GM19324 (cell line): Measurements from ENCODE around the gene HOGA1.
A peak's percentile ranks its signal among the peaks of the same experiment; 100 is the strongest.
"Not testable (repeated sequence)": the region's sequence is repeated elsewhere in the genome, so short reads cannot be mapped to it uniquely, and the experiment has no call there.

Experiments
- ATAC-seq: cut with Tn5 transposase; IDR thresholded peaks from one replicate; pipeline ENCODE4 v1.9.1; 2021; ENCODE audit warnings: mild to moderate bottlenecking, moderate library complexity; ENCODE audit not compliant: unreplicated experiment, low FRiP score

The HOGA1 gene

DNA sequence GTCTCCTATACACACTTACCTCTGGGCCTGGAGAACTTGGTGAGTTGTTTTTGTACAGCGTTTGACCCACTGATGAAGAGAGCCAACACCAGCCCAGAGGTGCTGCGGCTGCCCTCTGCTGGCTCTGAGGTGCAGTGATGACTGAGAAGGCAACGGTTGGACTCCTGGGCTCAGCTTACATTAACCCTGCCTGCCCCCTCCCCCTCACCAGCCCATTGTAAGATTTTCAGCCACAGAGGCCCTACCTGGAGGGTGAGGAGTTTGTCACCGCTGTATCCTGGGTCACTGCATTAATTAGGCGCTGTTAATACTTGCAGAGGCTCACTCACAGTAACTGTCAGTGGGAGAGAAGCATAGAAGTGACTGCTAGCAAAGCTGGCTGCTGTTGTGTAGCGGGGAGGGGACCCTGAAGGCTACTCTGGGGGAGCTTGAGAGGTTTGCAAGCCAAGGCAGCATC lies 30.6 kb upstream of the HOGA1 start:
- peak; percentile 79 for ATAC-seq

DNA sequence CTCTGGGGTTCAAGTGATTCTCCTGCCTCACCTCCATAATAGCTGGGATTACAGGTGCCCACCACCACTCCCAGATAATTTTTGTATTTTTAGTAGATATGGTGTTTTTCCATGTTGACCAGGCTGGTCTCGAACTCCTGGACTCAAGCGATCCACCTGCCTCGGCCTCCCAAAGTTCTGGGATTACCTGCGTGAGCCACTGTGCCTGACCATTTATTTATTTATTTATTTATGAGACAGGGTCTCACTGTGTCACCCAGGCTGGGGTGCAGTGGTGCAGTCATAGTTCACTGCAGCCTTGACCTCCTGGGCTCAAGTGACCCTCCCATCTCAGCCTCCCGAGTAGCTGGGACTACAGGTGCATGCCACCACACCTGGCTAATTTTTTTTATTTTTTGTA lies 29.9 kb upstream of the HOGA1 start:
- not testable (repeated sequence) for ATAC-seq

DNA sequence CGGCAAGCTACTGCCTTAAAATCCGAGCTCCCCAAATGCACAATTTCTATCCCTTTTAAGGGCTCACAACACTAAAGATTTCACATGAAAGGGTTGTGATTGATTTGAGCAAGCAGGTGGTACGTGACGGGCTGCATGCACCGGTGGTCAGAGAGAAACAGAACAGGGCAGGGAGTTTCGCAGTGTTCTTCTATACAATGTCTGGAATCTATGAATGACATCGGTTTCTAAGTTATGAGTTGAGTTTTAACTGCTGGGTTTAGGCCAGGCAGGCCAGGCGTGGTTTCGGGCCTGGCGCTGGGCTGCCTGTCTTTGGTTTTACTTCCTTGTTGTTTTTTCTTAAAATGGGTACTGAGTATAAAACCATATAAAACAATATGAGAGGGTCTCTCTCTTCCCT lies 28.6 kb upstream of the HOGA1 start:
- not testable (repeated sequence) for ATAC-seq

DNA sequence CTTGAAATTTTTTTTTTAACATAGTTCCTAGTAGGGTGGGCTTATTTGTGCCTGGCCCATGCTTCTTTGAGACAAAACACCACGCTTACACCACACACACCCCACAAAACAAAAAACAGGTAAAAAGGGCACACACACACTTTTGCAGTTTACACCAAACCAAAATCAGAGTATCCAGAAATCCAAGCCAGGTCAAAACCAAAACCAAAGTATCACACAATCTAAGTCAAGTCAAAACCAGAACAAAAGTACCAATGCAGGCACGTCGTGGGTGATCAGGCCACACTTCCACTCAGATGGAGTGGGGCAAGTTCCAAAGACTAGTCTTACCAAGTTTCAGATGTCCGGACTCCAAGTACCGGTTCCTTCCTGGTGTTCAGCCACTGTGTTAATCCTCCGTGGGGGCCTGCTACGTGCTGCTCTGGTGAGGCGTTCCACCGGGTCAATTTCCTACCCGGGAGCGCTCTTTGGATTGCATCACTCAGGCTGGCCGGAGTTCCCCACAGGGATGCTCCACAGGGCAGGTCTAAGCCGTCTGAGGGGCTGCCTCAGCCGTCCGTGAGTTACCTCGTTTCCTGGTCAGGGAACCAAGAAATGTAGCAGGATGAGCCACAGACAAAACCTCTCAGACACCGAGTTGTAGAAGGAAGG lies 23.3 kb upstream of the HOGA1 start:
- ATAC-seq, result not testable (repeated sequence)

DNA sequence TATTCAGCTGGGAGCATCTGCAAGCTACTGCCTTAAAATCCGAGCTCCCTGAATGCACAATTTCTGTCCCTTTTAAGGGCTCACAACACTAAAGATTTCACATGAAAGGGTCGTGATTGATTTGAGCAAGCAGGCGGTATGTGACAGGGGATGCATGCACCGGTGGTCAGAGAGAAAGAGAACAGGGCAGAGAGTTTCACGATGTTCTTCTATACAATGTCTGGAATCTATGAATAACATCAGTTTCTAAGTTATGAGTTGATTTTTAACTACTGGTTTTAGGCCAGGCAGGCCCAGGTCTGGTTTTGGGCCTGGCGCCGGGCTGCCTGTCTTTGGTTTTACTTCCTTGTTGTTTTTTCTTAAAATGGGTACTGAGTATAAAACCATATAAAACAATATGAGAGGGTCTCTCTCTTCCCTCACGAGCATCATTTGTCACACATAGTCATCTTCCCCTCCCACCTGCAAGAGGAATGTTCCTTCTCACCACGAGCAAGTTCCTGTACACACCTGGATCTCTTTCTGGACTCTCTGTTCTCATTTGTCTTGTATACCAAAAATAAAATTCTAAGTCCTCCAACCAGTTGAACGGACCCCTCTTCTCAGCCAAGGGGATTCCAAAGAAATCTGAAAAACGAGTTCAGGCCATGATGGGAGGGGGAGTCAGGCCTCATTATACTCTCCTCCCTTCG lies 22.7 kb upstream of the HOGA1 start:
- ATAC-seq, result not testable (repeated sequence)

DNA sequence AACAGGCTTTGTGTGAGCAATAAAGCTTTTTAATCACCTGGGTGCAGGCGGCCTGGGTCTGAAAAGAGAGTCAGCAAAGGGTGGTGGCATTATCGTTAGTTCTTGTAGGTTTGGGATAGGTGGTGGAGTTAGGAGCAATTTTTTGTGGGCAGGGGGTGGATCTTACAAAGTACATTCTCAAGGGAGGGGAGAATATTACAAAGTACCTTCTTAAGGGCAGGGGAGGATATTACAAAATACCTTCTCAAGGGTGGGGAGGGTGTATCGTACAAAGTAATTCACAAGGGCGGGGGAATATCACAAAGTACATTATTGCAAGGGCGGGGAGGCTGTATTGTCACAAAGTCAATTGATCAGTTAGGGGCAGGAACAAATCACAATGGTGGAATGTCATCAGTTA lies 21.9 kb upstream of the HOGA1 start:
- ATAC-seq, result not testable (repeated sequence)

DNA sequence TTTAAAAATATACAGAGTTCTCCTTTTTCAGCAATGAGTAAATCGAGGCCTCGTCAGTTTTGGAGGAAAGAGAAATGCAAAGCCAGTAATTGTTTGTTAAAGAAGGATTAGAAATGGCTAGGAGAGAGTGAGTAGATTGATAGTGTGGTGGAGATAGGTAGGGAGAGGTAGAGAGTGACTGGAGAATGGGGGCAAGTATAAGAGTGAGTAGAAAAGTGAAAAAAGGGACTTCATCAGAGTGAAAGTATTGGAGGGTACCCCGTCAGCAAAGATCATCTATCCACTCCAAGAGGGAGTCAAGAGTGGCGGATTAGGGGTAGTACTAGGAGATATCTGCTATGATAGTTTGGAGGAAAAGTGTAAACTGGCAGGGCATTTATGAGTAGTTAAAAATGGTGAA lies 20.9 kb upstream of the HOGA1 start:
- ATAC-seq, result no peak

DNA sequence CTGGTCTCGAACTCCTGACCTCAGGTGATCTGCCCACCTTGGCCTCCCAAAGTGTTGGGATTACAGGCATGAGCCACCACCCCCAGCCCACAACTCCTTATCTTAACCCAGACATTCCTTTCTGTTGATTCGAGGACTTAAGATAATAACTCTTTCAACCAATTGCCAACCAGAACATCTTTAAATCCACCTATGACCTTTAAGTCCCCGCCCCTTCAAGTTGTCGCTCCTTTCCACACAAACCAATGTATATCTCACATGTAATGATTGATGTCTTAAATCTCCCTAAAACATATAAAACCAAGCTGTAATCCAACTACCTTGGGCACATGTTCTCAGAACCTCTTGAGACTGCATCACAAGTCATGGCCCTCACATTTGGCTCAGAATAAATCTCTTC lies 19.4 kb upstream of the HOGA1 start:
- no peak for ATAC-seq

DNA sequence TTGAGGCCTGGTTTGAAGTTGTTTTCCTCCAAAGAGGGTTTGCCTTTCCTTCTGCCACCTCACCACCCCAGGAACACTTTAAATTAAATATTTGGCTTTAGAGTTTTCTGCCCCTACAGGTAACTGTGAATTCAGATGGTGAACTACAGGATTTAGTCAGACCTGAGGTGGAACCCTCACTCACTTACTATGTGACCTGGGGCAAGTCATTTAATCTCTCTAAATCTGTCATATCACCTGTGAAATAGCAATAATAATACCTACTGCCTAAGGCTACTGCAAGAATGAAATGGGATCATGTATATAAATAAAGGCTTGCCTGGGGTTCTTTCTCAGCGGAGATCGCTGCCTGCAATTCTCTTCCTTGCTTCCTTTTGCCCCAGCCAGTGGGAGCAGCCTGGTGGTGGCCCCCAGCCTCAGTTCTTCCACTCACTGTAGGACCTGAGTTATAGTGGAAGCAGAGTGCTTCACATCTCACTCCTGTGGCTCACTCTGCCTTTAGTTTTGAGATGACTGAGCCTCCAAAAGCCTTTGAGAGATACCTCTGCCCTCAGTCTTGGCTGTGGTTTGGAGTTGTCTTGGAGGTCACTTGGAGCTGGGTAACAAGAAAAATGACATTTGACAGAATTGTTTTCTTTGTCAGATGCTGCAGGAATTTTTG lies 17.7 kb upstream of the HOGA1 start:
- ATAC-seq, result no peak

DNA sequence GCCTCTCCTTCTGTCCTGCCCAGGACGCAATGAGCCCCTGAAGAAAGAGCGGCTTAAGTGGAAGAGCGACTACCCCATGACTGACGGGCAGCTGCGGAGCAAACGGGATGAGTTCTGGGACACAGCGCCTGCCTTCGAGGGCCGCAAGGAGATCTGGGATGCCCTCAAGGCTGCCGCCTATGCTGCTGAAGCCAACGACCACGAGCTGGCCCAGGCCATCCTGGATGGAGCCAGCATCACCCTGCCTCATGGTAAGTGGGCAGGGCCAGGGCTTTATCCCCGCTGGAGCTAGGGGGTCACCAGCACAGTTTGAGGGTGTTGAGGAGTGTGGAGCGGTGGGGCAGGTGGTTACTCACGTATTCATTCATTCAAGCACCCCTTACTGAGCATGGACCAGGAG lies 16.3 kb upstream of the HOGA1 start:
- ATAC-seq, result no peak

DNA sequence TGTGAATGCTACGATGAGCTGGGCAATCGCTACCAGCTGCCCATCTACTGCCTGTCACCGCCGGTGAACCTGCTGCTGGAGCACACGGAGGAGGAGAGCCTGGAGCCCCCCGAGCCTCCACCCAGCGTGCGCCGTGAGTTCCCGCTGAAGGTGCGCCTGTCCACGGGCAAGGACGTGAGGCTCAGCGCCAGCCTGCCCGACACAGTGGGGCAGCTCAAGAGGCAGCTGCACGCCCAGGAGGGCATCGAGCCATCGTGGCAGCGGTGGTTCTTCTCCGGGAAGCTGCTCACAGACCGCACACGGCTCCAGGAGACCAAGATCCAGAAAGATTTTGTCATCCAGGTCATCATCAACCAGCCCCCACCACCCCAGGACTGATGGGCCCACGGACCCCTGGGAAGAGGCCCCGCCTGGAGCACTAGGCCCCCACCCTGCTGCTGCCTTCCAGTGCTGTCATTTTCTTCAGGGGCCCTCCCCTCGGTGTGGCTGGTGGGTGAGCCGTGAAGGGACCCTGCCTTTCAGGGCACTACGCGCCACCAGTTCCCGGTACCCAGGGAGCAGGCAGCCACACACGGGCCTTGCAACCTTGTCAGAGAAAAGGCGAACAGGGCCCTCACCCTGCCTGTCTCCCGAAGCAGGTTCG lies 13.9 kb upstream of the HOGA1 start:
- ATAC-seq, result no peak

DNA sequence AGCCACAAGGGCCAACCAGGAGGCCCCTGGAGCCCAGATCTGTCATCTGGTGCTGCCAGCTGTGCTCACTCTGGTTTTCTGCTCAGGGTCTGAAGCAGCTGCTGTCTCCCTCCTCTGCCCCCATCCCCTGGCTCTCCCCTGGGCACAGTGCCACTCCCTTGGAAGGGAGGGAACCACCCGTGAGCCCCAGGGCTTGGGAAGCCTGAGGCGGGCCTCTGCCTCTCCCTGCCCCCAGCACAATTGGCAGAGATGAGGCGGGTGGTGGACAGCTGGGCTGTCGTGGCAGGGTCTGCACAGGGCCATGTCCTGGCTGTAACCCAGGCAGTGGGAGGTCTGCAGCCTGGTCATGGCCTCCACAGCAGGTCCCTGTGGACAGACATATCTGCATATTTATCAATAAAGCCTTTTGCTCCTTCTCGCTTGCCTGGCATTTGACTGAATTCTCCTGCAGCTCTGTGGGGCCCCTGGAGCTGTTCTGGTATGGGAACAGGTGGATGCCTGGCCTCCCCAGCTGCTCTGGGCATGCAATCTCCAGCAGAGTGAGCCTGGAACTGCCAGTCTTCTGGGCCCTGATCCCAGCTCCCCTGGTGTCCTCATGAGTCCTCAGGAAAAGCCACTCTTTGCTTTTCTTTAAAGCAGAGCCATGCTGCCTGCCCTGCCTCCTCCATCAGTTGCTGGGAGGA lies 13.3 kb upstream of the HOGA1 start:
- ATAC-seq, result no peak

DNA sequence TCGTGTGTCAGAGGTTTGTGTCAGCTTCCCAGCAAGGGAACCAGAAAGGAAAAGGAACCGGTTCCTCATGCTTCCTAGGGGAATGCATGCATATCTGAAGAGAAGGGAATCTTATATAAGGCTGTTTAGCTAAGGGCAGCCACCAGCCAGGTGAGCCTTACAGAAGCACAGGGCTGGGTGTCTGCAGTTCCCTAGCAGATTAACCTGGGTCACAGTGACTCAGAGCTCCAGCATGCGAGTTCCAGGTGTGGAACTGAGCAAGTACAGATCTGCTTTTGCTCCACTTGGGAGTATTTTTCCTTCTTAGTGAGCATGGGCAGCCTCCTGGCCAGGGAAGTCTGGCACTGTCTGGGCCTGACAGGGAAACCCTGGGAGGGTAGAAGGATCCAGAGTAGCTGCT lies 12.6 kb upstream of the HOGA1 start:
- ATAC-seq, result no peak

DNA sequence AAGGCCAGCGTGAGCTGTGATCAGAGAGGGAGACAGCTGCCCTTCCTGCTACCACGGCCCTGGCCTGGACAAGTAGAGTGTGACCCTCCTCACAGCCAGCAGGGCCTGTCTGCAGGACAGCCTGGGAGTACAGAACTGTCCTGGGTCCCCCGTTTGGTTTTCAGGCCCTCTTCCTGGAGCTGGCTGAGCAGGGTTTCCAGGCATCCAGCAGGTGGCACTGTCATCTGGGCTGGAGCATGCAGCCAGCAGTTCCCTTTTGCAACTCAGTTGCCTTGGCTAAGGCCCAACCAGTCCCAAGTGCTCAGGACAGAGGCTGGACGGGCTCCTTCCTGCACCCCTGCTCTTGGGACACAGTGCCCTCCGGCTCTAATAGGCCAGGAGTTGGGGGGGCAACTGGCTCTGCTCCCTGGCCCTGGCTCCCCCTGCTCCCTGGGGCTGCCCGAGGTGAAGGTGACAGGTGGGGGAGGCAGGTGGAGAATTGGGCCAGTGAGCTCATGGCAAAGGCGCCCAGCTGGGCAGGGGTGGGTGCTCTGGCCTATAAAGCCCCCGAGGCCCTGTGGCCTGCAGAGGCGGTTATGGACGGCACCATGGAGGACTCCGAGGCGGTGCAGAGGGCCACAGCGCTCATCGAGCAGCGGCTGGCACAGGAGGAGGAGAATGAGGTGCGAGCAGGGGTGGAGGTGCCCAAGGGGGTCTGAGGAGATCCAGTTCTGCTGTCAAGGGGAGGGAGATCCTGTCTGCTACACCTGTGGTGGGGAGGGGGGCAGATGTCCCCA lies 11.8 kb upstream of the HOGA1 start, which contains the start of gene ANKRD2:
Gene ANKRD2, plus strand, starts transcription at position 566 of the 776 bp plus-strand sequence. Its CDS starts 10 bp downstream, at position 576.
- peak; percentile 45 for ATAC-seq

DNA sequence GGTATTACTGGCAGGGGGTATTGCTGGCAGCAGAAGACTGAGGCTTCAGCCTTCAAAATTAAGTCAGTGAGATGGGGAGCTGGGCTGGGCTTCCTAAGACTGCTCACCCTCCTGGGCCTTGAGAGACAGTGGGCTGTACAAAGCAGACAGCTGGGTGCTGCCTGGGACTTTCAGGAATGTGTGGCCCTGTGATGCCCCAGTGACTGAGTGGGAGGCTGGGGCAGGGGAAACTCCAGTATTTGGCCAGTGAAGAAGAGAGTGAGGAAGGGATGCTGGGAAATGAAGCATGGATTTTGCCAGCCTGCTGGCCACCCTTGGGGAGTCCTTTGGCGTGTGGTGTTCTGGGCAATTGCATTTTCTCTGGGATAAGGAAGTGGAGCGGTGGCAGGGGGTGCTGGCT lies 11.2 kb upstream of the HOGA1 start:
- no peak for ATAC-seq

DNA sequence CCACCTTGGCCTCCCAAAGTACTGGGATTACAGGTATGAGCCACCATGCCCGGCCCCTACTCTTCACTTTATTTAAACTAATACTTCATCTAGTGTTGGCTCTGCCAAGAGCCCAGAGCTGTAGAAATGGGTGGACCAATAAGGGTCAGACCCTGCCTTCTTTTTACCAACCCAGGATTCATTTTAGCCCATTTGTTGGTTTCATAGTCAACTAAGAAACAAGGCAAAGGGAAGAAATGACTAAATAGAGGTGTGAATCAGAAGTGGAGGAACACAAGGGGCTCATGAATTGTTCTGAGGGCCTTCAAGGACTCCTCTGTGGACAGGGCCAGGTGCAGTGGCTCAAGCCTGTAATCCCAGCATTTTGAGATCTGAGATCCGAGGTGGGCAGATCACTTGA lies 10.5 kb upstream of the HOGA1 start:
- ATAC-seq, result no peak

DNA sequence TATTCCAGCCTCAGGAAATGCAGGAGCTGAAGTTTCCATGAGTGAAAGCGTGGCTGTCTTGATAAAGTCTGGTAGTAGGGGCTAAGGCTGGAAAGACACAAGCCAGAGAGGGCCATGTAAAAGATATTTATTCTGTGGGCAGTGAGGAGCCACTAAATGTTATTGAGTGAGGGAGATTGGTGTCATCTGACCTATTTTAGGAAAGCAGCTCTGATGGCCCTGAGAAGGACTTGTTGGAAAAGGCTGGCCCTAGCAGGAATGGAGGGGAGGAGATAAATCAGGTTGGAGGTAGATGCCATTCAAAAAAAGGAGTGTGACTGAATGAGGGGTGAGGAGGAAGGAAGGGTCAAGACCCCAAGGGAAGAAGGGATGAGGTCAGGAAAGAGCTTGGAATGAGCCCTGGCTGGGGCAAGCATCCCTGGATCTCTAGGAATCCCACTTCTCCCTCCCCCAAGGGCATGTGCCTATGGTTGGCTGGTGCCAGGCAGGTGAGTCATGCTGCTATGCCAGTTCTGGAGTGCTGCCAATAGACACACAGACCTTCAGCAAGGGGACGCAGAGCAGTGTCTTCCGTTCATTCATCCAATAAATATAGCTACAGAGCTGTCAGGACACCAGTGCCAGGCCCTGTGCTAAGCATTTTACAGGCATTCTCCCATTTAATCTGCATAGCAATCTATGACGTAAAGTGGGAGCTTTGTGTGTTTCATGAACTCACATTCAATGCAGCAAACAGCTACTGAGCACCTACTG lies 9.6 kb upstream of the HOGA1 start:
- ATAC-seq, result no peak

DNA sequence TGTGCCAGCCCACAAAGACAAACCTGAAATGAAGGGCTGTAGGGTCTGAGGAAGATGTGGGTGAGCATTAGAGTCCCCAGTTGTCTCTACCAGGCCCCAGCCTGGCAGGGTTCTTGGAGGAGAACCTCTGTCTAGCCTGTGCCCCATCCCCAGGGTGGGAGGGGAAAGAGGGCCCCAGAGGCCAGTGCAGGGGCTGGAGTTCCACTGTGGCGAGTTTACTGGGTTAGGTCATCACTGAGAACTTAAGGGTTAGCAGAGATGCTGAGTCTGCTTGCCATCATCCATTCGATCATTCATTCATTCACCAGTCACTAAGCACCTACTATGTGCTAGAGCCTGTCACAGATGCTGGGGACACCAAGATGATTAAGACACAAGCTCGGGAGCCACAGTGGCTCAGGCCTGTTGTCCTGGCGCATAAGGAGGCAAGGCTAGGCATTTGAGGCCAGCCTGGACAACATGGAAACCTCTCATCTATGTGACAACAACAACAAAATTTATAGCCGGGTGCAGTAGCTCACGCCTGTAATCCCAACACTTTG lies 9.0 kb upstream of the HOGA1 start:
- no peak for ATAC-seq

DNA sequence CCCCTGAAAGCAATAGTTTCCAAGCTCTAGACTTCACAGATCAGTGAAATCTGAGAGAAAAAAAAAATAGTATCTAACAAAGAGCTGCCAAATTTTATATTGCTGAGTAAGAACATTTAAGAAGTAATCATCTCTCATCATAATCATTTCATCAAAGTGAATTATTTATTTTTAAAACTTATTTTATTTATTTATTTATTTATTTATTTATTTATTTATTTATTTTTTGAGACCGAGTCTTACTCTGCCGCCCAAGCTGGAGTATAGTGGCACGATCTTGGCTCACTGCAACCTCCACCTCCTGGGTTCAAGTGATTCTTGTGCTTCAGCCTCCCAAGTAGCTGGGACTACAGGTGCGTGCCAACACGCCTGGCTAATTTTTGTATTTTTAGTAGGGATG lies 7.7 kb upstream of the HOGA1 start:
- ATAC-seq, result not testable (repeated sequence)
